Nephron progenitor cell (in vitro differentiated cells): ENCODE measurements around the gene TPBG.

ENCODE experiments used
- DNase-seq: peaks from one replicate; pipeline ENCODE4 v3.0.0; 2021
- H3K27ac Mint-ChIP-seq: 2 replicates; pipeline ENCODE4 v1.8.0; 2021; ENCODE audit warnings: mild to moderate bottlenecking, moderate library complexity, mixed read lengths
- H3K27me3 Mint-ChIP-seq: 2 replicates; pipeline ENCODE4 v1.8.0; 2021; ENCODE audit warnings: mild to moderate bottlenecking, low read depth, mixed read lengths; ENCODE audit not compliant: poor library complexity
- H3K36me3 Mint-ChIP-seq: 2 replicates; pipeline ENCODE4 v1.8.0; 2021; ENCODE audit warnings: low read depth, mixed read lengths
- H3K4me1 Mint-ChIP-seq: 2 replicates; pipeline ENCODE4 v1.8.0; 2021; ENCODE audit warnings: mixed read lengths
- H3K4me3 Mint-ChIP-seq: 2 replicates; pipeline ENCODE4 v1.8.0; 2021; ENCODE audit warnings: mild to moderate bottlenecking, moderate library complexity, mixed read lengths
- H3K9me3 Mint-ChIP-seq: 2 replicates; pipeline ENCODE4 v1.8.0; 2021; ENCODE audit warnings: mild to moderate bottlenecking, moderate library complexity, mixed read lengths
- TF ChIP-seq, protein P1 (sequence below): fragments of 200-600 bp; sonication (generic); IDR thresholded peaks from 2 replicates; pipeline ENCODE4 v1.5.0; 2021; ENCODE audit warnings: antibody characterized with exemption

The TPBG gene

DNA sequence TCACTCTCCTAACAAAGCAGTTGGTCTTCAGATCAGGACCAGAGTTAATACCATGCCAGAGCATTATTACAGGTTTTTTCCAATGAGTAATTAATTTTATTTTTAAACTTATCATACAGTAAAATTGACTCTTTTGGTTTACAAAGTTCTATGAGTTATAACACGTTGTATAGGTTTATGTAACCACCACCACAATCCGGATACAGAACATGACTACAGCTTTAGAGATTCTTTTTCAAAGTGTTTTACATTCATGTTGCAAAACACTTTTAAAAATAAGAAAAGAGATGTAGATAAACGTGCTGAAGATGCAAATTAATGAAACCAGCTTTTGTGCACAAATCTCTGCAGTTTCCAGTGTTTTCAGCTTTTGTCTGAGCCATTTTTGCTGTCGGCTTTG, 1.5 kb upstream of the TPBG start:
- Mint-ChIP-seq H3K4me1 (peaks cover 35% of the 10 kb centered on the region), H3K27ac (no peak overlapping the region), H3K9me3 (no peaks in the 10 kb centered on the region), H3K27me3 (peaks cover 10% of the 10 kb centered on the region), H3K36me3 (peaks cover 4% of the 10 kb centered on the region), H3K4me3 (peak overlapping the region; percentile 95)
- DNase-seq = no peak
- TF ChIP-seq, protein P1, sequence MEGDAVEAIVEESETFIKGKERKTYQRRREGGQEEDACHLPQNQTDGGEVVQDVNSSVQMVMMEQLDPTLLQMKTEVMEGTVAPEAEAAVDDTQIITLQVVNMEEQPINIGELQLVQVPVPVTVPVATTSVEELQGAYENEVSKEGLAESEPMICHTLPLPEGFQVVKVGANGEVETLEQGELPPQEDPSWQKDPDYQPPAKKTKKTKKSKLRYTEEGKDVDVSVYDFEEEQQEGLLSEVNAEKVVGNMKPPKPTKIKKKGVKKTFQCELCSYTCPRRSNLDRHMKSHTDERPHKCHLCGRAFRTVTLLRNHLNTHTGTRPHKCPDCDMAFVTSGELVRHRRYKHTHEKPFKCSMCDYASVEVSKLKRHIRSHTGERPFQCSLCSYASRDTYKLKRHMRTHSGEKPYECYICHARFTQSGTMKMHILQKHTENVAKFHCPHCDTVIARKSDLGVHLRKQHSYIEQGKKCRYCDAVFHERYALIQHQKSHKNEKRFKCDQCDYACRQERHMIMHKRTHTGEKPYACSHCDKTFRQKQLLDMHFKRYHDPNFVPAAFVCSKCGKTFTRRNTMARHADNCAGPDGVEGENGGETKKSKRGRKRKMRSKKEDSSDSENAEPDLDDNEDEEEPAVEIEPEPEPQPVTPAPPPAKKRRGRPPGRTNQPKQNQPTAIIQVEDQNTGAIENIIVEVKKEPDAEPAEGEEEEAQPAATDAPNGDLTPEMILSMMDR = no peak

DNA sequence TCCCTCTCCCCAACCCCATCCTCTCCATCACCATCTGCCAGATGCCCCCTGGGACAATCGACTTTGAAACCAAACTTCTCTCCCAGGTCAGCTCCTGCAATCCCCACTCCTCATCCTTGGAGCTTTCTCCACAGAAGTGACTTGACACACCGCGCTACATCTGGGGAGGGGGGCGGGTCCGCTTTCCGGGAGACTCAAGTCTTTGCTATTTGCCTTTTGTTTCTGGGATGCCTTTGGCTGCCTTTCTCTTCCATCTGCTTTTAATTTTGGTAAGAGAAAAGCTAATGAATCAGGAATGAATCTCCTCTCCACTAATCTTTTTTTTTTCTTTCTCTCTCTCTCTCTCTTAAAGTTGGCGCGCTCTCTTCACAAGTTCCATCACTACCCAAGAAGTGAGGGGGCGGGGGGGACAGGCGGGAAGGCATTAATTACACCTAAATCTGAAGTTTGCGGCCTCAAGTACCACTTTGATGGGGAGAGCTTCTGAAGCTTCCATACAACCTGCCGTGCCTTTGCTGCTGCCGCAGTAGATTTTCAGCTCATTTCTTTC, 664 bp upstream of the TPBG start:
- Mint-ChIP-seq H3K4me3 (peak overlapping the region; percentile 95), H3K27me3 (peaks cover 10% of the 10 kb centered on the region), H3K27ac (peak overlapping the region; percentile 98), H3K4me1 (peaks cover 35% of the 10 kb centered on the region), H3K36me3 (peaks cover 4% of the 10 kb centered on the region), H3K9me3 (no peaks in the 10 kb centered on the region)
- DNase-seq = peak; percentile 25
- TF ChIP-seq, protein P1 = no peak

DNA sequence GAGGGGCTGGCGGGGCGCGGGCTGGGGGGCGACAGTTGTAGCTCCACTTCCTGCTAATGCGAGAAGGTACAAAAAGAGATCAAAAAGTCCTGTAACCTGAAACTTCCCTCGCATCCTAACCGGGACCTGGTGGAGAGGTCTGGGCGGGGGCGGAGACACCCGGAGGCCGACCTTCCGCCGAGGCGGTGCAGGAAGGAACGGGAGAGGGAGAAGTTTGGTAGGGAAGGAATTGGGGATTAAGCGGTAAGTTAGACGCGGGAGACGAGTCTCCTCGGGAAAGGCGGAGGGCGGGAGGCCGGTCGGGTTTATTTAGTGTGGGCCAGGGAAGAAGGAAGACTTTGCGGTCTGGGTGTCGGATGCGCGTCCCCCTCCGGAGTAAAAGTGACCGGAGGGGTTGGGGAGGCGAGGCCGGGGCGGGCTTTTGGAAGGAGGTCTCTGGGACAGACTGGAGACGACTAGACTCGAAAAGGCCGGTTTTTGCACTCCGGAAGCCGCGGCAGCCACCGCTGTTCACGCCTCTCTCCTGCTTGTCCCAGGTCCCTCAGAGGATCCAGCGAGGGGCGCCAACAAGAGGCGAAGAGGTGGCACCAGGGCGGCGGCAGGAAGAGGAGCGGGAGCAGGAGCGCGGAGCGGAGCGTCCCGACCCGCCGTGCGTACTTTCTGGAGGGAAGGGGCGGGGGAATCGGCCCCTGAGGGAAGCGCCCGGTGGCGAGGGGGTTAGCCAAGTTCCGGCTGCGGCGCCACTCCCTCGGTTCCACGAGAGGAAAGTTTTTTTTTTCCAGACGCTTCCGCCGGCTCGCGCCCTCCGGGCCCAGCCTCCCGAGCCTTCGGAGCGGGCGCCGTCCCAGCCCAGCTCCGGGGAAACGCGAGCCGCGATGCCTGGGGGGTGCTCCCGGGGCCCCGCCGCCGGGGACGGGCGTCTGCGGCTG, 734 bp downstream of the TPBG start:
- H3K9me3 Mint-ChIP-seq = no peaks in the 10 kb centered on the region
- H3K4me1 Mint-ChIP-seq = peaks cover 40% of the 10 kb centered on the region
- DNase-seq = peak; percentile 74
- peak overlapping the region; percentile 98 for H3K27ac Mint-ChIP-seq
- H3K4me3 Mint-ChIP-seq = peak overlapping the region; percentile 95
- TF ChIP-seq, protein P1 = no peak
- H3K36me3 Mint-ChIP-seq = peaks cover 4% of the 10 kb centered on the region
- H3K27me3 Mint-ChIP-seq = peaks cover 10% of the 10 kb centered on the region

DNA sequence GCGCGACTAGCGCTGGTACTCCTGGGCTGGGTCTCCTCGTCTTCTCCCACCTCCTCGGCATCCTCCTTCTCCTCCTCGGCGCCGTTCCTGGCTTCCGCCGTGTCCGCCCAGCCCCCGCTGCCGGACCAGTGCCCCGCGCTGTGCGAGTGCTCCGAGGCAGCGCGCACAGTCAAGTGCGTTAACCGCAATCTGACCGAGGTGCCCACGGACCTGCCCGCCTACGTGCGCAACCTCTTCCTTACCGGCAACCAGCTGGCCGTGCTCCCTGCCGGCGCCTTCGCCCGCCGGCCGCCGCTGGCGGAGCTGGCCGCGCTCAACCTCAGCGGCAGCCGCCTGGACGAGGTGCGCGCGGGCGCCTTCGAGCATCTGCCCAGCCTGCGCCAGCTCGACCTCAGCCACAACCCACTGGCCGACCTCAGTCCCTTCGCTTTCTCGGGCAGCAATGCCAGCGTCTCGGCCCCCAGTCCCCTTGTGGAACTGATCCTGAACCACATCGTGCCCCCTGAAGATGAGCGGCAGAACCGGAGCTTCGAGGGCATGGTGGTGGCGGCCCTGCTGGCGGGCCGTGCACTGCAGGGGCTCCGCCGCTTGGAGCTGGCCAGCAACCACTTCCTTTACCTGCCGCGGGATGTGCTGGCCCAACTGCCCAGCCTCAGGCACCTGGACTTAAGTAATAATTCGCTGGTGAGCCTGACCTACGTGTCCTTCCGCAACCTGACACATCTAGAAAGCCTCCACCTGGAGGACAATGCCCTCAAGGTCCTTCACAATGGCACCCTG, 1.6 kb downstream of the TPBG start:
- peak; percentile 54 for DNase-seq
- peak overlapping the region; percentile 22 for H3K27ac Mint-ChIP-seq
- peaks cover 10% of the 10 kb centered on the region for H3K27me3 Mint-ChIP-seq
- H3K36me3 Mint-ChIP-seq = peaks cover 4% of the 10 kb centered on the region
- H3K4me1 Mint-ChIP-seq = peaks cover 40% of the 10 kb centered on the region
- TF ChIP-seq, protein P1 = no peak
- peak overlapping the region; percentile 88 for H3K4me3 Mint-ChIP-seq
- no peaks in the 10 kb centered on the region for H3K9me3 Mint-ChIP-seq

DNA sequence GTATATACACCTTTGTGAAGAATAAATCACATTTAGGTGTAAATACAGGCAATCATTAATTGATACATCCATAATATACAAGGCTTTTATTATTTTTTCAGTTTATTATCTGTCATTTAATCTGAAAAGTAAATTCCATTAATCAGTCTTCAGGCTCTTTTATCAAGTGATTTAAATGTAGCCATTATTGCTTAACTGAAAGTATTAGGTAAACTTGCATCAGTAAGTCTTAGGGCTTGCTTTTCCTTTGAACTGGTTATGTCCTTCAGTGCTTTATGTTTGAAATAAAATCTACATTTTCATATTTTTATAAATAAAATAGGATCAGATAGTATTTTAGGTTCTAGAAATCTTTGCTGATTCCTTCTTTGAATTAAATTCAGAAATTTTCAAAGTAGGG, 4.1 kb downstream of the TPBG start:
- TF ChIP-seq, protein P1 = no peak
- Mint-ChIP-seq H3K4me1 (peaks cover 32% of the 10 kb centered on the region), H3K4me3 (no peak overlapping the region), H3K27me3 (no peaks in the 10 kb centered on the region), H3K9me3 (no peaks in the 10 kb centered on the region), H3K36me3 (peaks cover 10% of the 10 kb centered on the region), H3K27ac (no peak overlapping the region)
- no peak for DNase-seq
